Right lobe of liver (tissue), 4 donors: ENCODE results near the gene PGA3.

Source experiments
- CTCF ChIP-seq, 4 donors: fragments of 200-600 bp in 3 of 4; fragments of 450-650 bp in 1 of 4; IDR thresholded peaks; one replicate each; pipeline versions ENCODE4 v1.5.1 to v1.8.0; 2016 to 2022; ENCODE audit warnings: antibody characterized with exemption in 4 of 4, mild to moderate bottlenecking in 2 of 4
- POLR2A ChIP-seq: fragments of 450-650 bp; IDR thresholded peaks from one replicate; pipeline ENCODE4 v1.6.1; 2017; ENCODE audit warnings: antibody characterized with exemption, mild to moderate bottlenecking
- donor health status: DM: no; HTN: no; CAD: no.
- donor health status: DM: no; HTN: no; CAD: no.
- donor health status: DM: no; HTN: yes; CAD: no.

GRCh38 chr11:61155741-61156140, 47.6 kb upstream of the PGA3 start:
- no peak for TF ChIP-seq CTCF (IDR thresholded peaks at IDR 0.05)
- TF ChIP-seq POLR2A, result no peak
